HAP-1 (cell line): ENCODE results near the gene HINT2.

Experiments
- DNase-seq, 2 experiments: peaks; one replicate each; pipeline ENCODE4 v3.0.0-alpha.2; 2016 to 2020; ENCODE audit warnings: low spot score in 2 of 2
- H3K27me3 ChIP-seq: fragments of 250-450 bp; sonication (Bioruptor Pico); 2 replicates; pipeline ENCODE4 v1.5.1; 2020; ENCODE audit warnings: low read depth, mild to moderate bottlenecking, moderate library complexity
- H3K36me3 ChIP-seq: fragments of 250-450 bp; sonication (Bioruptor Pico); replicated peaks from 2 replicates; pipeline ENCODE4 v1.5.1; 2020; ENCODE audit warnings: mild to moderate bottlenecking
- H3K4me1 ChIP-seq: fragments of 250-450 bp; sonication (Bioruptor Pico); 2 replicates; pipeline ENCODE4 v1.5.1; 2020; ENCODE audit warnings: mild to moderate bottlenecking
- H3K4me3 ChIP-seq: fragments of 250-450 bp; sonication (Bioruptor Pico); 2 replicates; pipeline ENCODE4 v1.5.1; 2020; ENCODE audit warnings: mild to moderate bottlenecking, moderate library complexity
- H3K9me3 ChIP-seq: fragments of 250-450 bp; sonication (Bioruptor Pico); 2 replicates; pipeline ENCODE4 v1.5.1; 2020; ENCODE audit warnings: mild to moderate bottlenecking, moderate library complexity
- in situ Hi-C: fragments of 300-500 bp; cut with MboI; formaldehyde crosslinking; loops from 3 replicates; pipeline ENCODE4 v1.14.3; 2020; ENCODE audit warnings: low sequenced_read_pairs, inconsistent platforms, mixed read lengths

The HINT2 gene

GRCh38 chr9:35812025-35812602 is 2.7 kb downstream of the HINT2 start, which contains the start of gene SPAG8:
TSS of gene SPAG8 (minus strand) at chr9:35812262. CDS start at chr9:35812147, 115 bp downstream.
- no peaks in the 10 kb centered on the region for H3K9me3 ChIP-seq
- H3K27me3 ChIP-seq: no peaks in the 10 kb centered on the region
- H3K4me1 ChIP-seq: peaks cover 15% of the 10 kb centered on the region
- in situ Hi-C loops: no loop called here
- DNase-seq: peak; percentile 96
- H3K4me3 ChIP-seq: peak within 1 kb of the TSS; percentile 24
- H3K36me3 ChIP-seq: peaks cover 11% of the 10 kb centered on the region

DNA sequence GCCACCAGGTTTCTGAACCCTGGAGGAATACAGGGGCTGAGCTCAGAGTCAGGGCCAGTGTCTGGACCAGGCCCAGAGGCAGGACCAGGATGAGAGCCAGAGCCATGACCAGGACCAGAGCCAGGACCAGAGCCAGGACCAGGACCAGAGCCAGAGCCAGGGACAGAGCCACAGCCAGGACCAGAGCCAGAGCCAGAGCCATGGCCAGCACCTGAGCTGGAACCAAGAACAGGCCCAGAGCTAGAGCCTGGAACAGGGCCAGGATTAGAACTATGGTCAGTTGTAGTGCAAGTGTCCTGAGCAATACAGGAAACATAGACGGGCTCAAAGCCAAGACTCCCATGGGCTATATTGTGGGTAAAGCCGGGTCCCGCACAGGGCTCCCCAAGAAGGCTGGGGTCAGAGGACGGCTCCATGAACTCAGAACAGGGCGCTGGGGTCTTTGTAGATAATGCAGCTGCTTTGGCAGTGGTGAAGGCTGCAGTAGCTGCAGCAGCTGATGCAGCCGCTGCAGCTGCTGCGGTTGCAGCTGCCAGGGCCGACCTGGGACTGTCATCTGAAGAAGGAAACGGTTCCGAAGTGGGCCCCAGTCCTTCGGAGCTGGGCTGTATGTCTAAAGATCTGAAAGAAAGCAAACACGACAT is 3.3 kb downstream of the HINT2 start:
- H3K4me3 ChIP-seq: peak overlapping the region; percentile 24
- peaks cover 14% of the 10 kb centered on the region for H3K36me3 ChIP-seq
- peaks cover 15% of the 10 kb centered on the region for H3K4me1 ChIP-seq
- no peaks in the 10 kb centered on the region for H3K9me3 ChIP-seq
- no peaks in the 10 kb centered on the region for H3K27me3 ChIP-seq
- in situ Hi-C loops: no loop called here
- DNase-seq: no peak

DNA sequence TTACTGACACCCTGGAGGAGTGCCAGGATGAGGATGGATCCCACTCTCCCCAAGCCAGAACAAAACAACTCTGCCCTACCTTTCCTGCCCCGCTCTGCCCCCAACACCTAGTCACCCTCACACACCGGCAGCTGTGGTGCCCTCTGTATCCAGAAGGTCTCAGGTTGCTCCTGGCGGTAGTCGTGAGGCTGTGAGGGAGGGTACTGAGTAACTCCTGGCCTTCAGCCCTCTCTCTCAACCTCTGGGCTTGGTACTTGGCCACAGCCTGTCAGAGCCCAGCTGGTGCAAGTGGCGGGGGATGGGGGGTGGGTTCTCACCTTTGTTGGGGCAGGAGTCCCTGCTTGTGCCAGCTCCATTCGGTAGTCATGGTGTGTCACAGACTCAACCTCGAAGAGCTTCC is 4.7 kb downstream of the HINT2 start:
- Histone ChIP-seq H3K36me3 (peaks cover 22% of the 10 kb centered on the region), H3K4me3 (no peak overlapping the region), H3K4me1 (peaks cover 15% of the 10 kb centered on the region), H3K27me3 (no peaks in the 10 kb centered on the region), H3K9me3 (no peaks in the 10 kb centered on the region)
- in situ Hi-C loops: no loop called here
- DNase-seq: no peak

DNA sequence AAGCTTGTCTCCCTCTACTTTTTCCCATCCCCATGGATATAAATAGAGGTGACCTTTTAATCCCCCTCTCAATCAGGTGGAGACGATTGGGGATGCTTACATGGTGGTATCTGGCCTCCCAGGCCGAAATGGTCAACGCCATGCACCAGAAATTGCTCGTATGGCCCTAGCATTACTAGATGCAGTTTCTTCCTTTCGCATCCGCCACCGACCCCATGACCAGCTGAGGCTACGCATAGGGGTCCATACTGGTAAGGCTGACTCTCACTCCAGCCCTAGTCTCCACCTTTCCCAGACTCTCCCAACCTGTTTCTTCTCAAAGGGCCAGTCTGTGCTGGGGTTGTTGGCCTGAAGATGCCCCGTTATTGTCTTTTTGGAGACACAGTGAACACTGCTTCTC is 6.4 kb downstream of the HINT2 start:
- DNase-seq: no peak
- in situ Hi-C loops: no loop called here
- Histone ChIP-seq H3K9me3 (no peaks in the 10 kb centered on the region), H3K36me3 (peaks cover 22% of the 10 kb centered on the region), H3K4me3 (no peak overlapping the region), H3K27me3 (no peaks in the 10 kb centered on the region), H3K4me1 (peaks cover 8% of the 10 kb centered on the region)

GRCh38 chr9:35806101-35806500 is 8.7 kb downstream of the HINT2 start:
- H3K4me1 ChIP-seq: no peaks in the 10 kb centered on the region
- in situ Hi-C loops: no loop called here
- no peaks in the 10 kb centered on the region for H3K27me3 ChIP-seq
- H3K4me3 ChIP-seq: no peak overlapping the region
- no peaks in the 10 kb centered on the region for H3K9me3 ChIP-seq
- DNase-seq: no peak
- peaks cover 33% of the 10 kb centered on the region for H3K36me3 ChIP-seq

DNA sequence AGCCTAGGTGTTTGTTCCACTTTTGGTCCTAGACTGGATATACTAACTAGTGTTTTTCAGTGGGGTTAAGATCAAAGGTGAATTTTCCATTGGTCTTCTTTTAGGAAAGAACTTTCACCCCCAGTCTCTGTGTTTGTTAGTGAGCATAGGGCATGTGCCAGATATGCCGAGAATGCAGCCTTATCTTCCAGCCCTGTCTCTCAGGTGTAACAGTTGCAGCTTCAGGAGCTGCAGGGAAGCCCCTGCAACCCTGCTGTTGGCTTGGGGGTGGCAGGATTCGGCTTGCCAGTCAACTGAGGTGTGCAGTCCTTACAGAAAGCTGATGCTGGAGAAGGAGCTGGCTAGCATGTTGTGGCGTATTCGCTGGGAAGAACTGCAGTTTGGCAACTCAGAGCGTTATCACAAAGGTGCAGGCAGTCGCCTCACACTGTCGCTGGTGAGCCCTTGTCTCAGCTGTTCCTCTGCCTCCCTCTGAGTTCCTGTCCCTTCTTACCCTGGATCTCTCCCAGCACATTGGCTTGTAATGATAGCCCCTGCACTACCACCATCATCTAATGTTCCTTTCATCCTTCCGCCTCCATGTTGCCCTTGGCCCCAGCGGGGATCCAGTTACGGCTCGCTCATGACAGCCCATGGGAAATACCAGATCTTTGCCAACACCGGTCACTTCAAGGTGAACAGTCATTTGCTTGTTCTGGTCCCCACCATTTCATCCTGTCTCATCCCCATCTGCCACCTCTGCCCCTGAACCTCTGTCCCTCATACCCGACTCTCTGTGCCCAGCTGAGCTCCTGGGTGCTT is 13.3 kb downstream of the HINT2 start:
- Histone ChIP-seq H3K36me3 (peaks cover 19% of the 10 kb centered on the region), H3K27me3 (no peaks in the 10 kb centered on the region), H3K9me3 (no peaks in the 10 kb centered on the region), H3K4me3 (no peak overlapping the region), H3K4me1 (no peaks in the 10 kb centered on the region)
- no peak for DNase-seq
- in situ Hi-C loops: no loop called here

GRCh38 chr9:35800530-35800929 is 14.3 kb downstream of the HINT2 start:
- in situ Hi-C loops: no loop called here
- DNase-seq: no peak
- Histone ChIP-seq H3K4me3 (no peak overlapping the region), H3K9me3 (no peaks in the 10 kb centered on the region), H3K36me3 (peaks cover 10% of the 10 kb centered on the region), H3K27me3 (no peaks in the 10 kb centered on the region), H3K4me1 (no peaks in the 10 kb centered on the region)

DNA sequence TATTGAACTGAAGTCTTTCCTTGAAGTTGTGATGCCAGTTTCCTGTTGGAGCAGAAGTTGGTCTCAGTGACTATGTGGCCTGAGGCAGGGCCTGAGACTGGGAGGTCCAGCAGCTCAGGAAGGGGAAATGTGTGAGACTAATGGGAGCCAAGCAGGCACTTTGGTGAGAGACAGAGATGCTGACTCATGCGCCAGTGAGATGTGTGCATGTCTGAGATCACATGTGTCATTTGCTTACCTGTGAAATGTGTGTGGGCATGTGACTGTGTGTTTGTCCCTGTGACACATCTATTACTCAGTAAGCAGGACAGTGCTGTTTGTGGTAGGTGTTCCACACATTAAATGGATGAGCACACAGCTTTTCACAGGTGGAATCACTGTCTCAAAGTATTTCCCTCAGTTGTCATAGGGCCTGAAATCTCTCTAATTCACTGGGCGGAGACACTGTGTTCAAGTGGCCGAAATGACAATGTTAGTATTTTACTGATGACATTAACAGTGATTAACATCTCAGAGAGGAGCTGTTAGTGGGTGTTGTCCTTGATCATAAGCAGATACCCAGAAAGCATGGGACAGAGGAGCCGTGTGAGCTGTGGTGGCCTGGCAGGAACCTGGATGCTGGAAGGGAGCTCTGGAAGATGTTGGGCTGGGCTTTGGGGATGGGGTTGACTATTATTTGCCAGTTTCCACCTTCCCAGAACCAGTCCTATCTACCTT is 16.0 kb downstream of the HINT2 start:
- in situ Hi-C loops: no loop called here
- Histone ChIP-seq H3K27me3 (no peaks in the 10 kb centered on the region), H3K9me3 (no peaks in the 10 kb centered on the region), H3K4me3 (no peak overlapping the region), H3K4me1 (no peaks in the 10 kb centered on the region), H3K36me3 (peaks cover 10% of the 10 kb centered on the region)
- no peak for DNase-seq

GRCh38 chr9:35797311-35798109 is 17.3 kb downstream of the HINT2 start:
- Histone ChIP-seq H3K4me1 (no peaks in the 10 kb centered on the region), H3K27me3 (no peaks in the 10 kb centered on the region), H3K36me3 (peaks cover 12% of the 10 kb centered on the region), H3K4me3 (no peak overlapping the region), H3K9me3 (no peaks in the 10 kb centered on the region)
- in situ Hi-C loops: no loop called here
- no peak for DNase-seq

DNA sequence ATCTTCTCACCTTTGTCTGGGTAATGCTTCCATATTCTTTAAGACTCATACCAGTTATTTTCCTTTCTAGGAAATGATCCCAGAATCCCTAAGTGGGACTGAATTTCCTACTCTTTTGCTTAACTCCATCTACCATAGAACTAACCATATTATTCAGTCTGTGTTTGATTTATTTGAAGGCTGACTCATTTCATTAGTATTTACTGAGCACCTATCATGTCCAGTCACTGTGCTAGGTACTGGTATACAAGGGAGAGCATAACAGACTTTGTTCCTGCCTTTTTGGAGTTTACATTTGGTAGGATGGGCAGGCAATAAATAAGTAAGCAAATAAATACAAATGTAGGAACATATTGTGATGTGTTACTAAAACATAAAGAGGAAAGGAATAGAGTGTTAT is 19.1 kb downstream of the HINT2 start:
- in situ Hi-C loops: no loop called here
- DNase-seq: no peak
- H3K27me3 ChIP-seq: no peaks in the 10 kb centered on the region
- H3K4me1 ChIP-seq: peaks cover 3% of the 10 kb centered on the region
- H3K36me3 ChIP-seq: peaks cover 6% of the 10 kb centered on the region
- H3K9me3 ChIP-seq: no peaks in the 10 kb centered on the region
- no peak overlapping the region for H3K4me3 ChIP-seq

DNA sequence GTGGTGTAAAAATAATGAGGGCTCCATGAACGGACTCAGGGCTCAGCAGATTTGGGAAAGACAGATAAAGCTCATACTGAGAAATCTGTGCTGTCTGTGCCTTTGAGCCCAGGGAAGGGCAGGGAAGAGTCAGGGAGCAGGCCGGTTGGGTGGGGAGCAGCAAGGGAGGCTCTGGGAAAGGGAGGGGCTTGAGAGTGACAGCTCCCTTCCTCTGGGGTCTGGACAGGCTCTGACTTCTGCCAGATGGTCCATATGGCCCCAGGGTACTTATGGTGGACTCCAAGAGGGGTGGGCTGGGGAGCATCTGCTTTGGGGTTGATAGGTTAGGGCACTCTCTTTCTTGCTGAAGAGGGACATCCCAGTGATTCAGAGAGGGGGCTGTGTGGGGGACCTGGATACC is 21.4 kb downstream of the HINT2 start:
- in situ Hi-C loops: loop anchor here (5.0 kb wide), 1 partner anchor 89 kb away; no protein-coding TSS in a partner anchor
- no peak for DNase-seq
- H3K9me3 ChIP-seq: no peaks in the 10 kb centered on the region
- peaks cover 9% of the 10 kb centered on the region for H3K36me3 ChIP-seq
- H3K27me3 ChIP-seq: no peaks in the 10 kb centered on the region
- H3K4me3 ChIP-seq: no peak overlapping the region
- H3K4me1 ChIP-seq: peaks cover 24% of the 10 kb centered on the region

- Histone ChIP-seq H3K9me3 (no peaks in the 10 kb centered on the region), H3K4me3 (no peak overlapping the region), H3K36me3 (peaks cover 9% of the 10 kb centered on the region), H3K27me3 (no peaks in the 10 kb centered on the region), H3K4me1 (peaks cover 26% of the 10 kb centered on the region)
- in situ Hi-C loops: loop anchor here (5.0 kb wide), 1 partner anchor 89 kb away; no protein-coding TSS in a partner anchor
- no peak for DNase-seq
Observed at GRCh38 chr9:35792826-35793225, 22.0 kb downstream of the HINT2 start.
